Measurements from ENCODE around the gene GSTM4. TPM values are rescaled to one million over a fixed set of nuclear protein-coding genes. Genes with fewer than 3 reads are reported as not detected.

Gene GSTM4
- polyA plus RNA-seq, 4 donors, result 81.9 to 316 (median 206) TPM

DNA sequence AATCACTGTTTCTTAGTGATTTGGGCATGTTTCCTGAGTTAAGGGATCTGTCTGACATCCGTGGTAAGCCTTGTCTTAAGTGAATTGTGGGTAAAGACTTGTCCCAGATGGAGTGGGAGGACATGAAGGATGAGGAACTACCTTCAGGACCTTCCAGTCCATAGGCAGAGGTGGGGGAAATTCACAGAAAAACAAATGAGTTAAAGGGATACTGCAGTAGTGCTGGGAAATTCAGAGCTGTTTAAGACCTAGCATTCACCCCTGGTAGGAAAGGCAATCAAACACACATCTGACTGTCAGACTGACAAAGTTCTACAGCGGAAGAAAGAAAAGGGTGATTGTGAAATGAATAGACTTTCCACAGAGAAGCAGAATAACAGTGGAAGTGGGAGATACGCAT is 39.5 kb upstream of the GSTM4 start:
- H3K4me3 ChIP-seq (ENCODE audit: low read depth in 1 of 3, low read length in 3 of 3), result no peak overlapping the region
- H3K27me3 ChIP-seq (ENCODE audit: control insufficient read depth in 3 of 3, insufficient read depth in 3 of 3, low read length in 3 of 3), result no peaks in the 10 kb centered on the region
- peaks cover 0 to 16% (median 12%) of the 10 kb centered on the region in 3 donors for H3K4me1 ChIP-seq (ENCODE audit: control insufficient read depth in 3 of 3, insufficient read depth in 2 of 3, low read depth in 1 of 3, low read length in 2 of 3)
- 74 to 83% (median 75%) methylated on average over 3 of the region's 3 CpGs for WGBS, 3 donors
- FAIRE-seq (no peak), DNase-seq (no peak)
- H3K27ac ChIP-seq (ENCODE audit: low read depth in 1 of 3, low read length in 2 of 3), result peak overlapping the region in 2 of 3 donors; percentile 17 to 75
- peaks cover 0 to 2% (median 0%) of the 10 kb centered on the region in 3 donors for H3K36me3 ChIP-seq (ENCODE audit: control insufficient read depth in 3 of 3, insufficient read depth in 2 of 3, low read depth in 1 of 3, low read length in 3 of 3)
- no peaks in the 10 kb centered on the region for H3K9me3 ChIP-seq (ENCODE audit: control insufficient read depth in 2 of 2, insufficient read depth in 1 of 2, low read depth in 1 of 2, low read length in 1 of 2)

DNA sequence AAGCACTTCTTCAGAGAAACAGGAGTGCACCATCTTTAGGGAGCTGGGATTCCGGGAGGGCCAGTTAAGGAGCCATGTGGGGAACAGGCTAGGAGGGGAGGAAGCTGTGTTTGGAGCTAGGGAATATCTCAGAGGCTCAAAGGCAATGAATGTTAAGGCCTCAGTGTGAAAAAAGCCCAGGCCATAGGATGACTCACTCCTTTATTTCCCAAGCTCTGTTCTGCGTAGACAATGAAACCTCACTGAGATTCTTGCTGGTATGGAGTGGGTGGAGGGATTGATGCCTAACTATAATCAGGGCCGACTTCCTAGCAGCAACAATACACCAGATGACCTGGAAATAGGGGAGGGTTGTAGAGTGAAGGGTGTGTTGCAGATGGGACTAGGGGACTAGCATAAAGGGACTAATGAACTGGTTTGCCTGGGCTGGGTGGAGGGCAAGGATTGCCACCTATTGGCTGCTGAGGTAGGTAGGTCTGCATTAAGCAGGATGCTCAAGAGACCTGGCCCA is 38.6 kb upstream of the GSTM4 start:
- H3K4me3 ChIP-seq (ENCODE audit: low read depth in 1 of 3, low read length in 3 of 3), result no peak overlapping the region
- peak; percentile 54 to 68 for DNase-seq
- FAIRE-seq, result no peak
- H3K27ac ChIP-seq (ENCODE audit: low read depth in 1 of 3, low read length in 2 of 3), result peak overlapping the region in 2 of 3 donors; percentile 0 to 75
- 34 to 49% (median 41%) methylated on average over 3 of the region's 3 CpGs for WGBS, 3 donors
- peaks cover 0 to 12% (median 0%) of the 10 kb centered on the region in 3 donors for H3K36me3 ChIP-seq (ENCODE audit: control insufficient read depth in 3 of 3, insufficient read depth in 2 of 3, low read depth in 1 of 3, low read length in 3 of 3)
- H3K27me3 ChIP-seq (ENCODE audit: control insufficient read depth in 3 of 3, insufficient read depth in 3 of 3, low read length in 3 of 3), result no peaks in the 10 kb centered on the region
- H3K9me3 ChIP-seq (ENCODE audit: control insufficient read depth in 2 of 2, insufficient read depth in 1 of 2, low read depth in 1 of 2, low read length in 1 of 2), result no peaks in the 10 kb centered on the region
- H3K4me1 ChIP-seq (ENCODE audit: control insufficient read depth in 3 of 3, insufficient read depth in 2 of 3, low read depth in 1 of 3, low read length in 2 of 3), result peaks cover 2 to 25% (median 14%) of the 10 kb centered on the region in 3 donors

DNA sequence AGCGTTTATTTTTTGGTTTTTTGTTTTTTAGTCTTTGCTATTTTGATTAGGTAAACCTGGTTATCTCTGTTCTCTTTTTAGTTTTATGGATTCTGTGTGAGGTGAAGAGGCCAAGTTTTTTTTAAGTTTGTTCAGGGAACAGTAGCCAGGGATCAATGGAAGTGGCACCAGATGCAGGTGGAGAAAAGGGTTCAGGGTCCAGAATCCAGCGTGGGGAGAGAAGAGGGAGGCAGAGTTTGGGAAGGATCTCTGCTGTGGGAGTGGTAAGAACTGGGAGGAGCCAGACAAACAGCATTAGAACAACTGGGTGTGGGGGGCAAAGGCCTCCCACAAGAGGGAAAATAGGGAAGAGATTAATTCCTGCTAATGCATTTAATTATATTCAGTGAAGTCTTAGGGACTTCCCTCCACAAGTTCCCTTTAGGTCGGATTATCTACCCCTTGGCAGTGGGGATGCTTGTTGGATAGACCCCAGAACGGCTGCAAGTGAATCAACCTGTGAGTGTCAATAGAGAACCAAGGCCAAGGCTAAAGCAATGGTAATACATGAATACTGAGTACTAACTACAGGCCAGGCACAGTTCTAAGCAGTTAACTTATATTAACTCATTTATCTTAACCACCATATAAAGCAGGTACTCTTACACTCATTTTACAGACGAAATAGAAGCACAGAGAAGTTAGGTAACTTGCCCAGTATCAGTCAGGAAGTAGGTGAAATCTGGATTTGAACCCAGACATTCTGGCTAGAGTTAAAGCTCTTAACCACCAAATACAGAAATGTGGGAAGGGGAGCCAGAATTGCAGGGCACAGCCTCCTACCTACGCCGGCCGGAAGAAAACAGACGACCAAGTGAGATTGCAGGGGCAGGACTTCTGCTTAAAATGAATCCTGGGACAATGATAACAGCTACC is 37.0 kb upstream of the GSTM4 start:
- peak overlapping the region in 2 of 3 donors; percentile 80 to 90 for H3K4me3 ChIP-seq (ENCODE audit: low read depth in 1 of 3, low read length in 3 of 3)
- H3K36me3 ChIP-seq (ENCODE audit: control insufficient read depth in 3 of 3, insufficient read depth in 2 of 3, low read depth in 1 of 3, low read length in 3 of 3), result peaks cover 0 to 24% (median 0%) of the 10 kb centered on the region in 3 donors
- WGBS, 3 donors, result 8 to 37% (median 12%) methylated on average over 9 of the region's 9 CpGs
- DNase-seq (peak; percentile 65 to 94), FAIRE-seq (no peak)
- H3K27ac ChIP-seq (ENCODE audit: low read depth in 1 of 3, low read length in 2 of 3), result peak overlapping the region; percentile 60 to 95 (median 79)
- H3K27me3 ChIP-seq (ENCODE audit: control insufficient read depth in 3 of 3, insufficient read depth in 3 of 3, low read length in 3 of 3), result no peaks in the 10 kb centered on the region
- no peaks in the 10 kb centered on the region for H3K9me3 ChIP-seq (ENCODE audit: control insufficient read depth in 2 of 2, insufficient read depth in 1 of 2, low read depth in 1 of 2, low read length in 1 of 2)
- peaks cover 4 to 30% (median 13%) of the 10 kb centered on the region in 3 donors for H3K4me1 ChIP-seq (ENCODE audit: control insufficient read depth in 3 of 3, insufficient read depth in 2 of 3, low read depth in 1 of 3, low read length in 2 of 3)

DNA sequence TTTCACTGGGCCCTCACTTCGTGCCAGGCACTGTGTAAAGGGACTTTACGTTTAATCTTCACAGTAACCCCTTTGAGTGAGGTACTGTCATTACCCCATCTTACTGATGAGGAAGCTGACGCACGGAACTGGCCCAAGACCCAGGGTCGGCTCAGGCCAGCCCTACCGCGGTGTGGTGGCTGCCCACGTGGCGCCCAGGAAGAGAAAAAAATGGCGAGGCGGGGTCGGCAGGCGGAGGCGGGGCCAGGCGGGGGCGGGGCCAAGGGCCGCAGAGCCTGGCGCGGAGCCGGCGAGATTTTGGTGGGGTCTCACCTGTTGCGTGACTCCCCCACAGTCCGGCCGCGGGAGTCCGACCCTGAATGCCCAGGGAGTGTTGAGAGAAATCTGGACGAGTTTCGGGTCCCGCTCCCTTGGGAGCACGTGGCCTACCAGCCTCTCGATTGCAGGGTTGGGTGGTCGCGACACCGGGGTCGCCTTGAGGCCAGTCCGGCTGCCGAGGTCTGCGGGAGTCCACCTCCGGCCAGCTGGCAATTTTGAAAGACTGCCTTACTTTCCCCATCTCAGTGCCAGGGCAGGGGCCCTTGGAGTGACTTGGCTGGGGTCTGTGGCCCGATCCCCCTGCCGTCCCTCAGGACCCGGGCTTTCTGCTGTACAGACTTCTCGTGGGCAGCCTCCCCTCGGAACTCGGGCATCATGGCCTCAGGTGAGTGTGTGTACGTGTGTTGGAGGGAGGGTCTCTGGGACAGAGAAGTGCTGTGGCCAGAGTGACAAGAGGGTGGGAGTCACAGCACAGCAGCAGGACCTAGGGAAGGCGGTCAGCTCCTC is 36.1 kb upstream of the GSTM4 start, which contains the start of the genes AMPD2 and GNAT2:
AMPD2 (plus strand) TSS at position 262 of the 825 bp plus-strand sequence. CDS start 1,339 bp downstream, outside the sequence.
GNAT2 (minus strand) TSS at position 41 of the 825 bp plus-strand sequence. CDS start 6,746 bp downstream, outside the sequence.
- WGBS, 3 donors, result 0 to 1% (median 0%) methylated on average over 40 to 47 of the region's 47 CpGs
- Histone ChIP-seq H3K9me3 (ENCODE audit: control insufficient read depth in 2 of 2, insufficient read depth in 1 of 2, low read depth in 1 of 2, low read length in 1 of 2) (no peaks in the 10 kb centered on the region), H3K27ac (ENCODE audit: low read depth in 1 of 3, low read length in 2 of 3) (peak within 1 kb of the TSS; percentile 76 to 95 (median 79)), H3K36me3 (ENCODE audit: control insufficient read depth in 3 of 3, insufficient read depth in 2 of 3, low read depth in 1 of 3, low read length in 3 of 3) (peaks cover 0 to 30% (median 0%) of the 10 kb centered on the region in 3 donors), H3K4me3 (ENCODE audit: low read depth in 1 of 3, low read length in 3 of 3) (peak within 1 kb of the TSS; percentile 56 to 90 (median 80)), H3K4me1 (ENCODE audit: control insufficient read depth in 3 of 3, insufficient read depth in 2 of 3, low read depth in 1 of 3, low read length in 2 of 3) (peaks cover 4 to 36% (median 15%) of the 10 kb centered on the region in 3 donors), H3K27me3 (ENCODE audit: control insufficient read depth in 3 of 3, insufficient read depth in 3 of 3, low read length in 3 of 3) (no peaks in the 10 kb centered on the region)
- DNase-seq, result peak; percentile 77 to 88
- no peak for FAIRE-seq

DNA sequence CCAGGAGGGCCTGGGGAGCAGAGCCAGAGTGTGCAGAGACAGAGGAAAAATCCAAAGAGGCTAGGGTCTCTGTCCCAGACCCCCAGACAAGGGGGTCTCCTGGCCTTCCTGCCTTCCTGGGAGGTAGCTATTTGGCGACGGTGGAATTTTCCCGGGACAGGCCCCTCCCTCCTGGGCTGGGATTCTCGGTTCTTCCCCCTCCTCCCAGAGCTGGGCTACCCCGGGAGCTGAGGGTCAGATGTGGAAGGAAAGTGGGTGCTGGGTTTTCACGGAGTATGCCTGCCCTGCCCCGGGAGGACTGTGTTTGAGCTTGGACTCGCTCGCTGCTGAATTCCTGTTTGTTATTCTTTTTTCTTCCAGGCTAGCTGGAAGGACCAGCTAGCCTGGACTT is 35.5 kb upstream of the GSTM4 start:
- DNase-seq, result no peak

DNA sequence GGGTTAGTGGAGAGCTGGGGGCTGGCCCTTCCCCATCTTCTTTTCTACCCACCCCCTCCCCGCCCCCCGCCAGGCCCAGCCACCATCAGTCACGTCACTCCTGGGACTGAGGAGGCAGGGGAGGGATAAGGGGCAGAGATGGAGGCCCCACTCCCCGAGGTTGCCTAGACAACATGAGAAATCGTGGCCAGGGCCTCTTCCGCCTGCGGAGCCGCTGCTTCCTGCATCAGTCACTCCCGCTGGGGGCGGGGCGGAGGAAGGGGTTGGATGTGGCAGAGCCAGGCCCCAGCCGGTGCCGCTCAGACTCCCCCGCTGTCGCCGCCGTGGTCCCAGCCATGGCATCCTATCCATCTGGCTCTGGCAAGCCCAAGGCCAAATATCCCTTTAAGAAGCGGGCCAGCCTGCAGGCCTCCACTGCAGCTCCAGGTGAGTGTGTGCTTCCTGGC is 35.0 kb upstream of the GSTM4 start:
- FAIRE-seq (no peak), DNase-seq (peak; percentile 91 to 95)
- Histone ChIP-seq H3K27me3 (ENCODE audit: control insufficient read depth in 3 of 3, insufficient read depth in 3 of 3, low read length in 3 of 3) (no peaks in the 10 kb centered on the region), H3K27ac (ENCODE audit: low read depth in 1 of 3, low read length in 2 of 3) (peak overlapping the region; percentile 76 to 95 (median 79)), H3K36me3 (ENCODE audit: control insufficient read depth in 3 of 3, insufficient read depth in 2 of 3, low read depth in 1 of 3, low read length in 3 of 3) (peaks cover 0 to 41% (median 0%) of the 10 kb centered on the region in 3 donors), H3K9me3 (ENCODE audit: control insufficient read depth in 2 of 2, insufficient read depth in 1 of 2, low read depth in 1 of 2, low read length in 1 of 2) (no peaks in the 10 kb centered on the region), H3K4me3 (ENCODE audit: low read depth in 1 of 3, low read length in 3 of 3) (peak overlapping the region; percentile 56 to 90 (median 80)), H3K4me1 (ENCODE audit: control insufficient read depth in 3 of 3, insufficient read depth in 2 of 3, low read depth in 1 of 3, low read length in 2 of 3) (peaks cover 4 to 36% (median 15%) of the 10 kb centered on the region in 3 donors)
- 0% methylated on average over 14 to 18 of the region's 18 CpGs for WGBS, 3 donors

More for the DNA sequence above, 35.5 kb upstream of the GSTM4 start:
- H3K4me3 ChIP-seq (ENCODE audit: low read depth in 1 of 3, low read length in 3 of 3), result peak overlapping the region; percentile 56 to 90 (median 80)
- peaks cover 0 to 36% (median 0%) of the 10 kb centered on the region in 3 donors for H3K36me3 ChIP-seq (ENCODE audit: control insufficient read depth in 3 of 3, insufficient read depth in 2 of 3, low read depth in 1 of 3, low read length in 3 of 3)
- peaks cover 4 to 36% (median 15%) of the 10 kb centered on the region in 3 donors for H3K4me1 ChIP-seq (ENCODE audit: control insufficient read depth in 3 of 3, insufficient read depth in 2 of 3, low read depth in 1 of 3, low read length in 2 of 3)
- H3K27ac ChIP-seq (ENCODE audit: low read depth in 1 of 3, low read length in 2 of 3), result peak overlapping the region; percentile 76 to 95 (median 79)
- 0% methylated on average over 9 of the region's 9 CpGs for WGBS, 3 donors
- FAIRE-seq, result no peak
- no peaks in the 10 kb centered on the region for H3K27me3 ChIP-seq (ENCODE audit: control insufficient read depth in 3 of 3, insufficient read depth in 3 of 3, low read length in 3 of 3)
- H3K9me3 ChIP-seq (ENCODE audit: control insufficient read depth in 2 of 2, insufficient read depth in 1 of 2, low read depth in 1 of 2, low read length in 1 of 2), result no peaks in the 10 kb centered on the region

DNA sequence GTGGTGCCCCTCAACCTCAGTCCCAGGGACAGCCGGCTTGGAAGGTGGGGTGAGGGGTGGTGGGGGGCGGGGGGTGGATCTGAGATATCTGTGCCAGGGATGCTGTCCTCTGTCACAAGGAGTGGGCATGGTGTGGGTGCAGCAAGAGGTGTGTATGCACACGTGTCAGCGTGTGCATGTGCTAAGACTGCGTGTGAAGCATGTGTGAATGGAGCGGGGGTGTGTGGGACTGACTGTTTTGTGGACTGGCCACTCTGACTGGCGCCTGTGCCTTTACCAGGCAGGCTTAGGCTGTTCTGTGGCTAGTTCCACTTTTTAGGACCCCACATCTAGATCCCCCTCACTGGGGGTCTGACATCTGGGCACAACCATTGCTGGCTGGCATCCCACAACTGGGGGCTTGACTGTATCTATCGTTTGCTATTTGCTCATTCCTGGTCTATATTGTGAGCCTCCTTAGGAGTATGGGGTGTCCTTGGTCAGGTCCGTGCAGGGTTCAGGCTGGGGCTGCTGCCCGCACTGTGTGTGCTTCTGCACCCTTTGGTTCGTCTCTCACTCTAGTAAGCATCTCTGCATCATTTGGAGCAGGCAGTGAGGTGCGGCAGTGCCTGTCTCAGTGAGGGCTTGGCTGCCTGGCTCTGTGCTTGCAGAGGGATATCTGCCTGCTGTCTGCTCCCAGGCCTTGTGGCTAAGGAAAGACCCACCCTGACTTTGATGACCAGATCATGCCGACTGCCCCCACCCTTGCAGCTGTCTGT is 34.3 kb upstream of the GSTM4 start:
- Histone ChIP-seq H3K27ac (ENCODE audit: low read depth in 1 of 3, low read length in 2 of 3) (peak overlapping the region in 1 of 3 donors; percentile 95), H3K9me3 (ENCODE audit: control insufficient read depth in 2 of 2, insufficient read depth in 1 of 2, low read depth in 1 of 2, low read length in 1 of 2) (no peaks in the 10 kb centered on the region), H3K4me3 (ENCODE audit: low read depth in 1 of 3, low read length in 3 of 3) (peak overlapping the region in 2 of 3 donors; percentile 80 to 90), H3K4me1 (ENCODE audit: control insufficient read depth in 3 of 3, insufficient read depth in 2 of 3, low read depth in 1 of 3, low read length in 2 of 3) (peaks cover 4 to 36% (median 15%) of the 10 kb centered on the region in 3 donors), H3K36me3 (ENCODE audit: control insufficient read depth in 3 of 3, insufficient read depth in 2 of 3, low read depth in 1 of 3, low read length in 3 of 3) (peaks cover 2 to 48% (median 2%) of the 10 kb centered on the region in 3 donors), H3K27me3 (ENCODE audit: control insufficient read depth in 3 of 3, insufficient read depth in 3 of 3, low read length in 3 of 3) (no peaks in the 10 kb centered on the region)
- FAIRE-seq (no peak), DNase-seq (no peak)
- 14 to 27% (median 23%) methylated on average over 13 of the region's 13 CpGs for WGBS, 3 donors
